GM15510 (cell line): ENCODE measurements around the gene CXXC1.
A peak's percentile ranks its signal among the peaks of the same experiment; 100 is the strongest.

Source experiments
- POLR2A ChIP-seq: IDR thresholded peaks from 3 replicates; pipeline ENCODE4 v1.6.1; 2011; ENCODE audit warnings: borderline replicate concordance; ENCODE audit not compliant: insufficient read length; ENCODE audit errors: extremely low read depth

CXXC1 gene

GRCh38 chr18:50287441-50288347 is at the start of gene CXXC1:
Gene CXXC1, minus strand, starts transcription at chr18:50287692. Its CDS starts 103 bp downstream, at chr18:50287589.
- peak; percentile 79 for TF ChIP-seq POLR2A

GRCh38 chr18:50334546-50335152 is 47.2 kb upstream of the CXXC1 start:
- no peak for TF ChIP-seq POLR2A

GRCh38 chr18:50331691-50332090 is 44.2 kb upstream of the CXXC1 start:
- TF ChIP-seq POLR2A, result no peak

- TF ChIP-seq POLR2A, result no peak
Observed at GRCh38 chr18:50330176-50330575, 42.7 kb upstream of the CXXC1 start.

GRCh38 chr18:50327983-50328382 is 40.5 kb upstream of the CXXC1 start:
- TF ChIP-seq POLR2A, result no peak

GRCh38 chr18:50320719-50321118 is 33.2 kb upstream of the CXXC1 start:
- no peak for TF ChIP-seq POLR2A

- no peak for TF ChIP-seq POLR2A
Observed at GRCh38 chr18:50315100-50315871, 27.8 kb upstream of the CXXC1 start.

GRCh38 chr18:50313873-50314460 is 26.5 kb upstream of the CXXC1 start:
- TF ChIP-seq POLR2A, result no peak

GRCh38 chr18:50313031-50313607 is 25.6 kb upstream of the CXXC1 start:
- no peak for TF ChIP-seq POLR2A

GRCh38 chr18:50312296-50313030 is 25.0 kb upstream of the CXXC1 start:
- TF ChIP-seq POLR2A, result no peak

- no peak for TF ChIP-seq POLR2A
Observed at GRCh38 chr18:50311650-50312049, 24.2 kb upstream of the CXXC1 start.

GRCh38 chr18:50310080-50310479 is 22.6 kb upstream of the CXXC1 start:
- TF ChIP-seq POLR2A, result no peak

- TF ChIP-seq POLR2A, result peak; percentile 35
Observed at GRCh38 chr18:50308851-50309250, 21.4 kb upstream of the CXXC1 start.

- peak; percentile 64 for TF ChIP-seq POLR2A
Observed at GRCh38 chr18:50307738-50308470, 20.4 kb upstream of the CXXC1 start.

GRCh38 chr18:50307400-50307737 is 19.9 kb upstream of the CXXC1 start:
- TF ChIP-seq POLR2A, result no peak
